Measurements from ENCODE around the gene DMD.

DNA sequence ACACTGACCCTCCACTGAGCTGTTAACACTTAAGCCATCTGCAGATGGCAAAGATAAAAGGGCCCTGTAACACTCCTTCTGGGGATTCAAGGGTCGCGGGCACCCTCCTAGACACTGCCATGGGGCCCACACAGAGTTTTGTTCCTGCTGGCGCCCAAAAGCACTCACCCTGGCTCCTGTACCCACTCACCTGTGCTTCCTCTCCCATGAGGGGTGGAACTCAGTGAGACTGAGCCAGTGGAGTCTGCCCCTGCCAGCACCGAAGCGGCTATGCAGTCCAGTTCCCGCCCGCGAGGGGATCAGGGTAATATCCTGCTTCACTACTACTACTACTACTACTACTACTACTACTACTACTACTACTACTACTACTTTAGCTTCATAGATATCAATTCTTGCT lies 1827.4 kb downstream of the DMD start:
- TF ChIP-seq POLR2A (IDR thresholded peaks at IDR 0.05): no peak
- TF ChIP-seq POLR2AphosphoS5 (IDR thresholded peaks at IDR 0.05): no peak
- TF ChIP-seq, protein P1, sequence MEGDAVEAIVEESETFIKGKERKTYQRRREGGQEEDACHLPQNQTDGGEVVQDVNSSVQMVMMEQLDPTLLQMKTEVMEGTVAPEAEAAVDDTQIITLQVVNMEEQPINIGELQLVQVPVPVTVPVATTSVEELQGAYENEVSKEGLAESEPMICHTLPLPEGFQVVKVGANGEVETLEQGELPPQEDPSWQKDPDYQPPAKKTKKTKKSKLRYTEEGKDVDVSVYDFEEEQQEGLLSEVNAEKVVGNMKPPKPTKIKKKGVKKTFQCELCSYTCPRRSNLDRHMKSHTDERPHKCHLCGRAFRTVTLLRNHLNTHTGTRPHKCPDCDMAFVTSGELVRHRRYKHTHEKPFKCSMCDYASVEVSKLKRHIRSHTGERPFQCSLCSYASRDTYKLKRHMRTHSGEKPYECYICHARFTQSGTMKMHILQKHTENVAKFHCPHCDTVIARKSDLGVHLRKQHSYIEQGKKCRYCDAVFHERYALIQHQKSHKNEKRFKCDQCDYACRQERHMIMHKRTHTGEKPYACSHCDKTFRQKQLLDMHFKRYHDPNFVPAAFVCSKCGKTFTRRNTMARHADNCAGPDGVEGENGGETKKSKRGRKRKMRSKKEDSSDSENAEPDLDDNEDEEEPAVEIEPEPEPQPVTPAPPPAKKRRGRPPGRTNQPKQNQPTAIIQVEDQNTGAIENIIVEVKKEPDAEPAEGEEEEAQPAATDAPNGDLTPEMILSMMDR (IDR thresholded peaks at IDR 0.05): no peak

Measured in sigmoid colon (tissue), 4 donors.